HAP-1 (cell line): ENCODE data around the gene FAM25G.
"Not testable (repeated sequence)": the region's sequence is repeated elsewhere in the genome, so short reads cannot be mapped to it uniquely, and the experiment has no call there.

Experiments used
- DNase-seq, 2 experiments: peaks; one replicate each; pipeline ENCODE4 v3.0.0-alpha.2; 2016 to 2020; ENCODE audit warnings: low spot score in 2 of 2
- H3K27me3 ChIP-seq: fragments of 250-450 bp; sonication (Bioruptor Pico); 2 replicates; pipeline ENCODE4 v1.5.1; 2020; ENCODE audit warnings: low read depth, mild to moderate bottlenecking, moderate library complexity
- H3K36me3 ChIP-seq: fragments of 250-450 bp; sonication (Bioruptor Pico); replicated peaks from 2 replicates; pipeline ENCODE4 v1.5.1; 2020; ENCODE audit warnings: mild to moderate bottlenecking
- H3K4me1 ChIP-seq: fragments of 250-450 bp; sonication (Bioruptor Pico); 2 replicates; pipeline ENCODE4 v1.5.1; 2020; ENCODE audit warnings: mild to moderate bottlenecking
- H3K4me3 ChIP-seq: fragments of 250-450 bp; sonication (Bioruptor Pico); 2 replicates; pipeline ENCODE4 v1.5.1; 2020; ENCODE audit warnings: mild to moderate bottlenecking, moderate library complexity
- H3K9me3 ChIP-seq: fragments of 250-450 bp; sonication (Bioruptor Pico); 2 replicates; pipeline ENCODE4 v1.5.1; 2020; ENCODE audit warnings: mild to moderate bottlenecking, moderate library complexity
- in situ Hi-C: fragments of 300-500 bp; cut with MboI; formaldehyde crosslinking; loops from 3 replicates; pipeline ENCODE4 v1.14.3; 2020; ENCODE audit warnings: low sequenced_read_pairs, inconsistent platforms, mixed read lengths

Gene FAM25G

DNA sequence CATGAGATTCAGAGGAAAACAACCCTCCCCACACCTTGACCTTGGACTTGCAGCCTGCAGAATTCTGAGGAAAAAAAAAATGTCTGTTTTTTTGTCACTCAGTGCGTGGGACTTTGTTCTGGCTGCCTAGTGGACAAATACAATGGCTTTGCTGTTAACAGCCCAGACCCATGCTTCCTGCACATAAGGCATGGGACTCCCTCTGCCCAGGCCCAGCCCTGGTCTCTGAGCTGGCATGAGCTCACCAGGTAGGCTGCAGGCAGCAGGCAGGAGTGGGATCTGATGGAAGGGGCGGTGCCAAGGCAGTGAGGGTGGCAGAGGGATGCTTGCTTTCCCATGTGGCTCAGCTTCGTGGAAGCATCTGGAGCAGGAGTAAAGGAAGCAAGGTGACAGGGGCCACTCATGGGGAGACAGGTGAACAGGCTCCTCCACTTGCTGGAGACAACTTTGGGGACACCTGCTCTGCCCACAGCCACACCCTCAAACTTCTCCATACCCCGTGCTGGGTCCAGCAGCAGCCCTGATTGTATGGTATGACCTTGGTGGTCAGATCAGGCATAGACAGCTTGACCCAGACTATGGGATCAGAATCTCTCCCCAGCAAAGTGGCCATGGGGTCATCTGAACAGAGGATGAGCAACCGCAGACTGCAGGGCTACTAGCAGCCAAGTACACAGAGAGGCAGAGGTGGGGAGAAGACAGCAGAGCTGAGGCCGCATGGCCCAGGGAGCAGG, 34.5 kb downstream of the FAM25G start:
- Histone ChIP-seq H3K4me3 (no peak overlapping the region), H3K27me3 (no peaks in the 10 kb centered on the region), H3K9me3 (no peaks in the 10 kb centered on the region), H3K36me3 (no peaks in the 10 kb centered on the region), H3K4me1 (no peaks in the 10 kb centered on the region)
- DNase-seq: no peak
- in situ Hi-C loops: no loop called here

DNA sequence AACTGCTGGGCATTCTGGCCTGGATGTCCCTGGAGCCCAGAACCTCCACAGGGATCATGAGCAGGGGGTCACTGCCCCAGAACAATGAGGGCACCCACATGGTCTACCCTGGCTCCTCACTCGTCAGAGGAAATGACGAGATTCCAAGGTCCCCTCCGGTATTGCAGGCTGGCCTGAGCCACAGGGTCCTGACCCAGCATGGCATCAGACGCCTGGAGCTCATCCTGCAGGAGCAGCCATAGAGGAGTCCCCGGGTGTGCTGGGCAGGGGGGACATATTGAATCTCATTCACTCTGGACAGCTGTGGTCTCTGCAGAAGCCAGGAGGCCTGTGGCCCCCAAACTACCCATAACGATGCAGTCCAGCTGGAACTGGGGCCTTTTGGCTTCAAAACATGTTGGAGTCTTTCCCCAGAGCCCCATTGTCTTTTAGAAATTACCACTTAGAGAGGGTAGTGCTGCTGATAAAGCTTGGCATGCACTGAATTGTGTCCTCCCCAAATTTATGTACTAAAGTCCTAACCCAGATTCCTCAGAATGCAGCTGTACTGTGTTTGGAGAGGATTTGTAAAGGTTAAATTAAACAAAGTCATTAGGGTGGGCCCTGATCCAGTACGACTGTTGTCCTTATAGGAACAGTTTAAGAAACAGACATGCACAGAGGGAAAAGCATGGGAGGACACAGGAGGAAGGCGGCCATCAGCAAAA, 35.3 kb downstream of the FAM25G start:
- no peaks in the 10 kb centered on the region for H3K9me3 ChIP-seq
- in situ Hi-C loops: no loop called here
- DNase-seq: no peak
- H3K36me3 ChIP-seq: no peaks in the 10 kb centered on the region
- no peaks in the 10 kb centered on the region for H3K4me1 ChIP-seq
- H3K27me3 ChIP-seq: no peaks in the 10 kb centered on the region
- H3K4me3 ChIP-seq: no peak overlapping the region

- DNase-seq, H3K36me3 ChIP-seq, H3K27me3 ChIP-seq, H3K9me3 ChIP-seq, H3K4me3 ChIP-seq, in situ Hi-C loops, H3K4me1 ChIP-seq: not testable (repeated sequence)
Observed at GRCh38 chr10:47455350-47456078, 36.0 kb downstream of the FAM25G start.

DNA sequence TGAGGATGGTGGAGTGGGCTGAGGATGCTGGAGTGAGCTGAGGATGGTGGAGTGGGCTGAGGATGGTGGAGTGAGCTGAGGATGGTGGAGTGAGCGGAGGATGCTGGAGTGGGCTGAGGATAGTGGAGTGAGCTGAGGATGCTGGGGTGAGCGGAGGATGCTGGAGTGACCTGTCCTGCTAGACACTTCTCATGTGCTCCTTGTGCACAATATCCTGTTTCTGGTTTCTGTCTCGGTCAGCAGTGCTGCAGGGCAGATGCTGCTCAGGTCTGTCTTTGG, 36.8 kb downstream of the FAM25G start:
- Histone ChIP-seq H3K27me3 (no peaks in the 10 kb centered on the region), H3K36me3 (no peaks in the 10 kb centered on the region), H3K4me1 (no peaks in the 10 kb centered on the region), H3K9me3 (no peaks in the 10 kb centered on the region), H3K4me3 (no peak overlapping the region)
- in situ Hi-C loops: no loop called here
- DNase-seq: no peak

DNA sequence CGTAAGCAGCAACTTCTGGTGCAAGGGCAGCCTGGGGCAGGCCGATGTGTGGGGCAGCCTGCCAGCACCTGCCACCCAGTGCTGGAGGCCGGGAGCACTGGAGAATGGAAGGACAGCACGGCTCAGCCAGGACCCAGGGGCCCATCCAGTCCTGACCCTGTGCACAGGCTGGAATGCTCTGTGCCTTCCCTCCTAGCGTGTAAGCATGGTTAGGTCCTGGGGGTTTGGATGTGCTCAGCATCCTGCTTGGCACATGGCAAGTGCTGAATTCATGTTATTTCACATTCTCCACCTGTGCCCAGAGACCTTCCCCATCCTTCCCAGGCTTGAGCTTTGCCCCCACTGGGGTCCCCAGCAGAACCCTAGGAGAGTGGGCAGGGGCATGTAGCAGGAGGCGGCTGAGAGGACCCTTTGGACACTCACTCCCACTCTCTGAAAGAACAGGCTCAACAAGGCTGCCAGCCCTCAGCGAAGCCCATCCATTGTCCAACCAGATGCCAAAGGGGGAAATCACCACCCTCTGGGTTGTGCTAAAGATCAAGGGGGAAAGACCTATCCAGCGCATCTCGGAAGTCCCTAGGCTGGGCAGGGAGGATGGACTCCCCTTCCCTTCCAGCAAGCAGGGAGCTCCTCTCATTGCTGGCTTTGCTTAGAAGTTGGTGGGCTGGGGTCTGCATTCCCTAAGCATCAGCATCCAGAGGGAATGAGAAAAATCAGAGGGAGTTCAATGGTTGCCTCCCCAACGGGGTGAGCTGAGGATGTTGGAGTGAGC, 37.3 kb downstream of the FAM25G start:
- no peak for DNase-seq
- Histone ChIP-seq H3K4me1 (no peaks in the 10 kb centered on the region), H3K36me3 (no peaks in the 10 kb centered on the region), H3K4me3 (no peak overlapping the region), H3K9me3 (no peaks in the 10 kb centered on the region), H3K27me3 (no peaks in the 10 kb centered on the region)
- in situ Hi-C loops: no loop called here

- Histone ChIP-seq H3K36me3 (no peaks in the 10 kb centered on the region), H3K27me3 (no peaks in the 10 kb centered on the region), H3K4me1 (no peaks in the 10 kb centered on the region), H3K9me3 (no peaks in the 10 kb centered on the region), H3K4me3 (no peak overlapping the region)
- DNase-seq: no peak
- in situ Hi-C loops: no loop called here
Observed at GRCh38 chr10:47453141-47454007, 38.1 kb downstream of the FAM25G start.

GRCh38 chr10:47452495-47453140, 38.9 kb downstream of the FAM25G start:
- Histone ChIP-seq H3K4me1 (no peaks in the 10 kb centered on the region), H3K36me3 (no peaks in the 10 kb centered on the region), H3K27me3 (no peaks in the 10 kb centered on the region), H3K9me3 (no peaks in the 10 kb centered on the region), H3K4me3 (no peak overlapping the region)
- in situ Hi-C loops: no loop called here
- DNase-seq: no peak

DNA sequence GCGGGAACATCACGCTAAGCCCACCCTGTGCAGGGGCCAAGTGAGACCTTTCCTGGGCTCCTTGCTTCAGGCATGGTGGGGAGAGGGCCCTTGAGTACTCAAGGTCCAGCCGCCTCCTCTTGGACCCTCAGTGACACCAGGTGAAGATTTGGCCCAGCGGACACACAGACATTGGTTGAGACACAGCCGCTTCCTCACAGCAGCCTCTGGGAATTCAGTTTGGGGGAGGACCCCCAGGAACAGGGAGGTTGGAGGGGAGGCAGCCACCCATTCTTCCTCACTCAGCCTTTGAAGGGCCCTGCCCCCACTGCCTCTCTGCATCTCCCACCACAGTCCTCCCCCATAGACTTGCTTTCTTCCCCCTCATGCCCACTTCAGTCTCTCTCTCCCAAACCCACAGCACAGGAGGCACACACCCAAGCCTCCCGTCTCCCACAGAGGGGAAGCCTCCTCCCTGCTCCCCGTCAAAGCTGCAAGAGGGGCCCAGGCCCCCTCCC, 39.5 kb downstream of the FAM25G start:
- Histone ChIP-seq H3K9me3 (no peaks in the 10 kb centered on the region), H3K27me3 (no peaks in the 10 kb centered on the region), H3K4me3 (no peak overlapping the region), H3K36me3 (no peaks in the 10 kb centered on the region), H3K4me1 (no peaks in the 10 kb centered on the region)
- in situ Hi-C loops: no loop called here
- no peak for DNase-seq

DNA sequence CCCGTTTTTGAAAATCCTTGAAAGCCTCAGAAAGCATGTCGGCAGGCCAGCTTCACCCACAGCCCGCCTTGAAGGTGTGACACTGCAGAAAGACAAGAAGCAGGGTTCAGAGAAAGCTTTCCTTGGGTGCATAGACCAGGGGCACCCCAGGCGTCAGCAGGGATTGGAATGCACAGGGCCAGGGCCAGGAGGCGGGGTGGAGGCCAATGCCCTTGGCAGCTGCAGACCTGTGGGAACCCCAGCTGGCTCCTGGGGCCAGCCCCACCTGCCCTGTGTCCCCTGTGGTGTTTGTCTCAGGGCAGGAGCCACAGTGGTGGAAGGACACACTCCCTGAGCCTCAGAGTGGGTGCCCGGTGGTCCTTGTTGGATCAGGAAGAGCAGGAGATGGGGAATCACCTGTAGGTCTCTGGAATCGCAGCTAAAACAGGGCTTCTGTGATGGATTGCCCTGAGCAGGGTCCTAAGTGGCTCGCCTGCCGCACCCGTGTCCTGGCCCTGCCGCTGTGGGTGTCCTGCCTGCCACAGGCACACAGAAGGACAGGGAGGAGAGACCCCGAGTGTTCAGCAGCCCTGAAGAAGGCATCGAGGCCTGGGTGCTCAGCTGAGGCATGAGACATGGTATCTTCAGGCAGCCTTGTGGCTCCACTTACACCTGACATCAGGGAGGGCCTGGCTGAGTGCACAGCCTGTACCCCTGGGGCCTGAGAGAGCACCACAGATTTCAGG, 40.1 kb downstream of the FAM25G start:
- Histone ChIP-seq H3K9me3 (no peaks in the 10 kb centered on the region), H3K4me3 (no peak overlapping the region), H3K4me1 (no peaks in the 10 kb centered on the region), H3K36me3 (no peaks in the 10 kb centered on the region), H3K27me3 (no peaks in the 10 kb centered on the region)
- no peak for DNase-seq
- in situ Hi-C loops: no loop called here

- H3K9me3 ChIP-seq: no peaks in the 10 kb centered on the region
- in situ Hi-C loops: no loop called here
- no peak overlapping the region for H3K4me3 ChIP-seq
- no peaks in the 10 kb centered on the region for H3K36me3 ChIP-seq
- DNase-seq: no peak
- H3K4me1 ChIP-seq: no peaks in the 10 kb centered on the region
- no peaks in the 10 kb centered on the region for H3K27me3 ChIP-seq
Observed at GRCh38 chr10:47450442-47450841, 41.1 kb downstream of the FAM25G start.

GRCh38 chr10:47449979-47450378, 41.5 kb downstream of the FAM25G start:
- no peak for DNase-seq
- in situ Hi-C loops: no loop called here
- no peaks in the 10 kb centered on the region for H3K4me1 ChIP-seq
- H3K9me3 ChIP-seq: 0 out of 2 replicates have a peak, but pooled peaks cover 3% of the 10 kb centered on the region
- no peaks in the 10 kb centered on the region for H3K36me3 ChIP-seq
- no peak overlapping the region for H3K4me3 ChIP-seq
- no peaks in the 10 kb centered on the region for H3K27me3 ChIP-seq
